ENCODE results near the gene ZNF580. TPM values are rescaled to one million over a fixed set of nuclear protein-coding genes. Genes with fewer than 3 reads are reported as not detected.

Gene ZNF580
- total and polyA plus RNA-seq, 2 of the 13 experiments (the other 11 are each of a cell fraction or from before 2014, with no cell fraction given) = 4.4 to 6.0 TPM

- TF ChIP-seq ZNF800 (CRISPR knock-in tag; IDR thresholded peaks at IDR 0.05) = 0 out of 2 replicates have a peak, but pooled peaks have one; percentile 41
- no peak for TF ChIP-seq MTF2 (CRISPR knock-in tag; IDR thresholded peaks at IDR 0.05; ENCODE audit: borderline replicate concordance)
- 0 out of 2 replicates have a peak, but pooled peaks have one; percentile 17 for TF ChIP-seq KDM3A (CRISPR knock-in tag; IDR thresholded peaks at IDR 0.05; ENCODE audit: low read depth)
- no peak for TF ChIP-seq SP140L (CRISPR knock-in tag; IDR thresholded peaks at IDR 0.05; ENCODE audit: borderline replicate concordance)
- no peak for TF ChIP-seq ONECUT2 (CRISPR knock-in tag; IDR thresholded peaks at IDR 0.05)
- no peak for TF ChIP-seq MEIS1 (CRISPR knock-in tag; IDR thresholded peaks at IDR 0.05; ENCODE audit: borderline replicate concordance)
- TF ChIP-seq ZZZ3 (CRISPR knock-in tag; IDR thresholded peaks at IDR 0.05; ENCODE audit: borderline replicate concordance) = no peak
- no peak for TF ChIP-seq ZNF609 (CRISPR knock-in tag; IDR thresholded peaks at IDR 0.05; ENCODE audit: borderline replicate concordance)
- TF ChIP-seq ZNF124 (CRISPR knock-in tag; IDR thresholded peaks at IDR 0.05) = peak; percentile 52; the same call in 1 of the 2 replicates
- TF ChIP-seq ZNF224 (CRISPR knock-in tag; IDR thresholded peaks at IDR 0.05) = no peak
- no peak for TF ChIP-seq NFAT5 (CRISPR knock-in tag; IDR thresholded peaks at IDR 0.05)
- no peak for TF ChIP-seq ETV6 (CRISPR knock-in tag; conservative IDR thresholded peaks at IDR 0.05)
- no peak for TF ChIP-seq GTF2F1 (IDR thresholded peaks at IDR 0.05; ENCODE audit: low read length)
- no peak for TF ChIP-seq SNRNP70 (IDR thresholded peaks at IDR 0.05; ENCODE audit: low read depth, low read length)
- TF ChIP-seq SP2 (CRISPR knock-in tag; IDR thresholded peaks at IDR 0.05) = no peak
These were observed 42.9 kb downstream of the ZNF580 start (continued) for GRCh38 chr19:55683449-55684261.
